Measurements from ENCODE around the gene MYO3B. TPM values are rescaled to one million over a fixed set of nuclear protein-coding genes. Genes with fewer than 3 reads are reported as not detected.

The MYO3B gene
- total RNA-seq, 1 donor from 2014 or later, result not detected

- Mint-ChIP-seq H3K27me3 (ENCODE audit: low read depth) (peaks cover 2% of the 10 kb centered on the region), H3K9me3 (no peaks in the 10 kb centered on the region), H3K4me3 (no peak overlapping the region), H3K36me3 (ENCODE audit: low read depth) (no peaks in the 10 kb centered on the region), H3K4me1 (peaks cover 18% of the 10 kb centered on the region), H3K27ac (ENCODE audit: unreplicated experiment) (no peak overlapping the region)
- DNase-seq (ENCODE audit: low read depth, low spot score), result no peak
- no peak for TF ChIP-seq CTCF (conservative IDR thresholded peaks at IDR 0.05)
These were observed 175.8 kb downstream of the MYO3B start for GRCh38 chr2:170353723-170354122.

GRCh38 chr2:170354388-170354787 lies 176.4 kb downstream of the MYO3B start:
- no peak overlapping the region for H3K4me3 Mint-ChIP-seq

GRCh38 chr2:170354855-170355780 lies 177.2 kb downstream of the MYO3B start:
- Mint-ChIP-seq H3K4me3 (no peak overlapping the region), H3K27ac (ENCODE audit: unreplicated experiment) (no peak overlapping the region), H3K9me3 (no peaks in the 10 kb centered on the region), H3K36me3 (ENCODE audit: low read depth) (no peaks in the 10 kb centered on the region), H3K4me1 (peaks cover 30% of the 10 kb centered on the region), H3K27me3 (ENCODE audit: low read depth) (peaks cover 2% of the 10 kb centered on the region)
- no peak for DNase-seq (ENCODE audit: low read depth, low spot score)
- no peak for TF ChIP-seq CTCF (conservative IDR thresholded peaks at IDR 0.05)

More at GRCh38 chr2:170354388-170354787, 176.4 kb downstream of the MYO3B start:
- DNase-seq (ENCODE audit: low read depth, low spot score), result no peak
- no peaks in the 10 kb centered on the region for H3K9me3 Mint-ChIP-seq
- no peak for TF ChIP-seq CTCF (conservative IDR thresholded peaks at IDR 0.05)
- H3K27ac Mint-ChIP-seq (ENCODE audit: unreplicated experiment), result no peak overlapping the region
- H3K4me1 Mint-ChIP-seq, result peaks cover 23% of the 10 kb centered on the region
- H3K27me3 Mint-ChIP-seq (ENCODE audit: low read depth), result peaks cover 2% of the 10 kb centered on the region
- no peaks in the 10 kb centered on the region for H3K36me3 Mint-ChIP-seq (ENCODE audit: low read depth)

GRCh38 chr2:170359466-170359865 lies 181.5 kb downstream of the MYO3B start:
- Mint-ChIP-seq H3K9me3 (no peaks in the 10 kb centered on the region), H3K27ac (ENCODE audit: unreplicated experiment) (no peak overlapping the region), H3K4me1 (peaks cover 47% of the 10 kb centered on the region), H3K27me3 (ENCODE audit: low read depth) (no peaks in the 10 kb centered on the region), H3K36me3 (ENCODE audit: low read depth) (no peaks in the 10 kb centered on the region), H3K4me3 (no peak overlapping the region)
- no peak for DNase-seq (ENCODE audit: low read depth, low spot score)
- no peak for TF ChIP-seq CTCF (conservative IDR thresholded peaks at IDR 0.05)

- Mint-ChIP-seq H3K36me3 (ENCODE audit: low read depth) (no peaks in the 10 kb centered on the region), H3K4me1 (peaks cover 42% of the 10 kb centered on the region), H3K27me3 (ENCODE audit: low read depth) (peaks cover 11% of the 10 kb centered on the region), H3K9me3 (no peaks in the 10 kb centered on the region), H3K27ac (ENCODE audit: unreplicated experiment) (no peak overlapping the region), H3K4me3 (no peak overlapping the region)
- no peak for TF ChIP-seq CTCF (conservative IDR thresholded peaks at IDR 0.05)
- no peak for DNase-seq (ENCODE audit: low read depth, low spot score)
These were observed 182.7 kb downstream of the MYO3B start for GRCh38 chr2:170360546-170361089.

Measured in neural crest cell (in vitro differentiated cells).